Ammon's horn (tissue), 1 donor: ENCODE data around the gene ZC3HAV1L.
"Not testable (repeated sequence)": the region's sequence is repeated elsewhere in the genome, so short reads cannot be mapped to it uniquely, and the experiment has no call there.

ENCODE experiments used
- DNase-seq: peaks from one replicate; pipeline ENCODE4 v3.0.0-alpha.2; 2016; ENCODE audit warnings: low spot score

Gene ZC3HAV1L

DNA sequence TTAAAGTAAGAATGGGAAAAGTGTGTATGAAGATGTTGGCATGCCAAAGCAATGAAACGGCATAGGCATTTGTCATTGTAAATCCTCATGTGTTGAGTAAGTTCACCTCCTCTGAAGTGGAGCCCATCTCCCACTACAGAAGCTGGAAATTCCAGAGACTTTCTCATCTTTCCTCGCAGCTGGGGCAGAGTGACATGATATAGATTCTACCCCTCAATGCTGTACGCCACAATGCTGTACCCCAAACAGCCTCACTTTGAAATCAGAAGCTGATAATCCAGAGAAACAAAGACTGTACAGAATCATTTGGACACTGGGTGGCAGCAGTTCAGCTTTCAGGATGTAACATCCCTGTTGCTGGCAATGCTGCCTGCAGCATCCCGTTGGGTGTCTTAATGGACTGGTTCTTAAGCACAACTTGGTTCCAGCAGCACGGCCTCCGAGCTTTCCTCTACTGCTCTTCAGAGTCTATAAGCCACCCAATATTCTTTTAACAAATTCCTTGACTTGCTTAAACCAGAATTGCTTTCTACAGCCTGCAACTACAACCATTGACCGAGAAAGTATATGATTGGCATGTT, 18.8 kb downstream of the ZC3HAV1L start:
- peak; percentile 88 for DNase-seq

DNA sequence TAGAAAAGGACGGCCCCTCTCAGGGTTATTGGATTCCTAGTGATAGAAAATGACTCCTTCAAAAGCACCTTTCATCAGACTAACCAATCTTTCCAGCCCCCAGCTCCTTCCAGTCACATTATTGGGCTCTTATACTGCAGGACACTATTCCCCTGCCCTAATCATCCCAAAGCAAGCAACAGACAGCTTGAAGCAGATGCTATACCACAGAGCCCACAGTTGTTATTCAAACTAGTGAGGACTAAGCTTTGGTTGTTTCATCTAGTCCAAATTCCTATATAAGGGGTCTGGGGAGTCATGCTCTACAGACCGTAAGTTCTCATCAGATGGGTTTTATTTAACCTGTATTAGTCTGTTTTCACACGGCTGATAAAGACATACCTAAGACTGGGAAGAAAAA, 24.5 kb downstream of the ZC3HAV1L start:
- DNase-seq: no peak

GRCh38 chr7:139004321-139005090, 31.3 kb downstream of the ZC3HAV1L start:
- DNase-seq: no peak

DNA sequence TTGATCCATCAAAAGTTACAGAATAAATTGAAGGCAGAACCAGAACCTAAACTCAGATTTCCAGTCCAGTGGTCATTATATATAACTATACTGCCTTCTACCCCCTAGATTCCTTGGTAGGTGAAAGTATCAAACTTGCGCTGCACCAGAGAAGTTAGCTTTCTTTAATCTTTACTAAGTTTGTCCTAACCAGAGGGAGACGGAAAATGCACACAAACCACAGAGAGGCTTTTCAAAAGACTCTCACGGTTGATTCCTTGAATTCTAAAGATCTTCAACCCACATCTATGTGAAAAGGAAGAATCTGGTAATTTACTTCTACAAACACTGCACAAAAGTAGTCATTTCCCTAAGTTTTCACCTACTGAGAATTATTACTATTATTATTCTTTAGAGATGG, 36.4 kb downstream of the ZC3HAV1L start:
- DNase-seq: no peak

- no peak for DNase-seq
Observed at GRCh38 chr7:138992052-138992531, 43.8 kb downstream of the ZC3HAV1L start.

DNA sequence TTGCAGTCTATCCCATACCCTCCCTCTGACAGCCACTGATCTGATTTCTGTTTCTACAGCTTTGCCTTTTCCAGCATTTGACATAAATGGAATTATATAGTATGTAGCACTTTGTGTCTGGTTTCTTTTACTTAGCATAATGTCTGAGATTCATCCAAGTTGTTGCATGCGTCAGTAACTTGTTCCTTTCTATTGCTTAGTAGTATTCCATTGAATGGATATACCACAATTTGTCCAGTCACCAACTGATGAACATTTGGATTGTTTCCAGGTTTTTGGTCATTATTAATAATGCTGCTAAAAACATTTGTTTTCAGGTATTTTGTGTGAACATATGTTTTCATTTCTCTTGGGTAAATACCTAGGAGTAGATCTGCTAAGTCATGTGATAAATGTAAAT, 48.2 kb downstream of the ZC3HAV1L start:
- DNase-seq: no peak

GRCh38 chr7:138982204-138982623, 53.6 kb downstream of the ZC3HAV1L start:
- DNase-seq: no peak

DNA sequence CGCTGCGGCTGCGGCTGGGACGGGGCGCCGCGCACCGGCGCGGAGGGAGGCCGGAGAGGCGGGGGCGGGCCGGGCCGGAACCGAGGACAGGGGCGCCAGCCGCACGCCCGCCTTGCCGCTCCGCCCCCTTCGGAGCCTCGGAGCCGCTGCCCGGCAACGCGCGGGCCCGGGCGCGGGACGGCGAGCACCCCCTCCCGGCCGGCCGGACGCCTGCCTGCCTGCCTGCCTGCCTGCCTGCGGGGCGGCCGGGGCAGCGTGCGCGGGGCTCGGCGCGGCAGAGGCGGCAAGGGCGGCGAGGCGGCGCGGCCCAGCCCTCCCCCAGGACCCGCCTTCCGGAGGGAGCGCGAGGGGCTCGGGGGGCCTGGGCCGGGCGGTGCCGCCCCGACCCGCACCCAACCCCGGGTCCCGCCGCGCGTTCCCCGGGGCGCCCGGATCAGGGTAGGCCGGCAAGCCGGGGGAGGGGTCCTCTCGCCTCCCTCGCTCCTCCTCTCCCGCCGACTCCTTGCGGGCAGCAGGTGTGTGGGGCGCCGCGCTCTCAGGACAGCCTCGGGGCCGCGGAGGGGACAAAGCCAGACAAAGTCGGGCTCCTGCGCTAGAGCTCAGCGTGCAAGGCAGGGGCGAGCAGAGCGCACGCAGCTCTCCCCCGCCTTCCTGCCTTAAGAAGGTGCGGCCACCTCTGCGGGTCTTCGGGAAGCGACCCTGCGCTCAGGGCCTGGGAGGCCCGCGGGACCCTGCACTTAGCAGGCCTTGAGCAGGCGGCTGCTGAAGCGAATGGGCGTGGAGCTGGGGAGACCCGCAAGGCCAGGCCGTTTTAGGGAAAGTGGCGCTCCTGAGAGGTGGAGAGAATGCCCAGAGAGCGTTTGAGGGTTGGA, 54.3 kb downstream of the ZC3HAV1L start, which contains the start of gene KIAA1549:
TSS of gene KIAA1549 (minus strand) at position 58 of the 872 bp plus-strand sequence. CDS start 120 bp downstream, outside the sequence.
- peak; percentile 40 for DNase-seq

DNA sequence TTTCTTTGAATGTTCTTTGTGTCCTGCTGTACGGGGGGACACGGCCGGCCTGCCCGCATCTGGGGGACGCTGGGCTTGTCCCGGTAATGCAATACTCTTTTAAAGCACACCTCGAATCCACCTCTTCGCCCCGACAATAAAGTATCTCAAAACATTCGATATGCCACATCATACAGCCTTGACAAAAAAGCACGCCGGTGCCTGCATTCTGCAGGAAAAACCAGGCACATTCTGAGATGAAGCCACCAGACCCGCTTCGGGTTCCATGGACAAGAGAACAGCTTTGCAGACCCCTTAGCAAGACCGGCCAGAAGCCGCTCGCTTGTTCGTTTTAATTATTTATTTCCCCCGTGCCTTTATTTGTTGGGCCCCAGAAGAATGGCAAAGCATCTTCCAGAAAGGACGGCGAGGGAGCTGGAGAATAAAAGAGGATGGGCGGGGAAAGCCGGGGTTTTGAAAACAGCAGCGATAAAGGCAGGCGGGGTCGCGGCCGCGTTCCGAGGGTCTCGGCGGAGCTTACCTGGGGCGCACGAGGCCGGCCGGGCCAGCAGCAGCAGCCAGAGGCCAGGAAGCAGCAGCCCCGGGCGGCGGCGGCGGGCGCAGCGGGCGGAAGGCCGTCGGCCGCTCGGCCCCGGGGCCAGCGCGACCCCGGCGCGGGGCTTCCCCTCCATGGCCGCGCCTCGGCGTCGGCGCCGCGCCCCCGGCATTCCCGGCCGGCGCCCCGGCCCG, 55.1 kb downstream of the ZC3HAV1L start:
- no peak for DNase-seq

- DNase-seq: no peak
Observed at GRCh38 chr7:138979988-138980562, 55.8 kb downstream of the ZC3HAV1L start.

DNA sequence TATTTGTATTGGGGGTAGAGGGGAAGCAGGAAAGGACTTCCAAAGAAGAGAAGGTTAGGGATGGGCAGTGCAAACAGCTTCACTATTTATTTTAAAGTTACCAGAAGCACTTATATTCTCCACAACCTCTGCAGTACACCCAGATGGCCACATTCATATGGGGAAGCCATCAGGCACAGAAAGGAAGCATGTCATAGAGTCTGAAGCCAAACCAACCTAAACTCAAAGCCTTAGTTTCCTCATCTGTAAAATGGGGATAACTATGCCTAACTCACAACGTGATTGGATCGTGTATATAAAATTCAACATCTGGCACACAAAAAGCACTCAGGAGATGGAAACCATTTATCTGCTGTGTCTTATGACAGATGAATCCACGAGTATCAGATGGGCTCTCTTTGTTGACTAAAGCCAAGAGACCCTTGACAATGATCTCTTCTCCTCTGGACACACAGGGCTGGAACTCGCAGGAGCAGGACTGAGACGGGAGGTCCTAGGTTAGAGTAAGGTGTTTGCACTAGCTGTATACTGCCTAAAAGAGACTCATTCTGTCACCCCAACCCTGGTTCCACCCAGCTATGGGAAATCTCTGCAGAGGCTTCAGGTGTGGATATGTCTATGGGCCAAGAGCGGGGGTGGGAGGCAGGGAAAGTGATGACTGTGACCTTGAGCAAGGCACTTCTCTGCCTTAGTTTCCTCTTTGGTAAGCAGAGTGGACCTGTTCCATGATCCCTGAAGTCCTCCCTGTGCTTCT, 56.4 kb downstream of the ZC3HAV1L start:
- DNase-seq: no peak

GRCh38 chr7:138978541-138979184, 57.2 kb downstream of the ZC3HAV1L start:
- no peak for DNase-seq

GRCh38 chr7:138976161-138976560, 59.7 kb downstream of the ZC3HAV1L start:
- not testable (repeated sequence) for DNase-seq
